GM15510 (cell line): Measurements from ENCODE around the gene EVI5.
A peak's percentile ranks its signal among the peaks of the same experiment; 100 is the strongest.

Source experiments
- POLR2A ChIP-seq: IDR thresholded peaks from 3 replicates; pipeline ENCODE4 v1.6.1; 2011; ENCODE audit warnings: borderline replicate concordance; ENCODE audit not compliant: insufficient read length; ENCODE audit errors: extremely low read depth

EVI5 gene

DNA sequence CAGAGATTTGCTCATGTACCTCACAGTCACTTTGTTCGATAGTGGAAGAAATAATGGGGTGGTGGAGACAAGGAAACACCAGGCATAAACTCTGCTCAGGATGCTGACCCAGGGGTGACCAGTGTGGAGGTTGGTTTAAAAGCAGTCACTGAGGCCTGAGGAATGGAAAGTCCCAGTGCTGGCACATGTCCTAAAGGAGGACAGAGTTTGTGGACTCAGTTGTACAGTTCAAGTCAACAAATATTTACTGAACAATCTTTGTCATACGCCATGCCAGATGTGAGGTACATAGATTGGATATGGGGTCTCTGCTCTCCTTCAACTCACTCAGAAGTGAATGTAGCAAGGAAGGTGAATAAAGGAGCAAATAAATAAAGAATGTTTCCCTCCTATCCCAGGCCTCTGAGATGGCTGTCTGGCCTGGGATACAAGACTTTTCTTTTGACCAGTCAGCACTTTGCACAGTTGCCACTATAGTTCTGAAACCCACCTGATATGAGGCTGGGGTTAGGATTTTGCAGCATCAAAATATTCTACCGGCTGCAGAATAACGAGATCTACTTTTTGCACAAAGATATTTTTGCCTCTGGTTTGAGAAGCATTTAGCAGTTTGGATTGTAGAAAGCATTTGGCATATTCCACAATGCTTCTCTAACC is 290.3 kb downstream of the EVI5 start:
- no peak for TF ChIP-seq POLR2A

DNA sequence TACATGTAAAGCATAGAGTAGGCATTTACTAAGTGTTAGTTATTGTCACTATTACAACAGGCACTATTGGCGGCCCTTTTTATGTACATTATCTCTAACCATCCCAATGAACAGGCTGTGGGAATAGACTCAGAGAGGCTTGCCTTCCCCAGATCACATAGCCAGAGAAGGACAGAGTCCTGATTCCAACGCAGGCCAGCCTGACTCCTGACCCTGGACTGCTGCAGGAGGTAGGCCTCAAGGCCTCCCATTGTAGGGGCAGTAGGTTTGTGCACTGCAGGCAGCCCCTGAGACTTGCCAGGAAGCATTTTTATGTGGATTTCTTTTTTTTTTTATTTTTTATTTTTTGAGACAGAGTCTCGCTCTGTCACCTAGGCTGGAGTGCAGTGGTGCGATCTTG is 291.8 kb downstream of the EVI5 start:
- no peak for TF ChIP-seq POLR2A

DNA sequence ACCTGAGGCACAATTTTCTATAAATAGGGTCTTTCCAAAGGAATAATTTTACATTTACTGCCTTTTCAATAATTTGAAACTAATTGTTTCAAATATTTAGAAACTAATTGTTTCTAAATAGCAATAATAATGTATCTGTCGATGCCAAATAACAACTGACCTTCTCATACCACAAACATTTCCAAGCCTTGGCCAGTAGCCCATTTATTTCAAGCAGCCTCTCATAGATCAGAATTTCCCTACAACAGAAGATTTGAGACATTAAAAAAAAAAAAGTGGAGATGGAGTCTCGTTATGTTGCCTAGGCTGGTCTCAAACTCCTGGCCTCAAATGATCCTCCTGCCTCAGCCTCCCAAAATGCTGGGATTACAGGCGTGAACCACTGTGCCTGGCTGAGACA is 296.1 kb downstream of the EVI5 start:
- no peak for TF ChIP-seq POLR2A

DNA sequence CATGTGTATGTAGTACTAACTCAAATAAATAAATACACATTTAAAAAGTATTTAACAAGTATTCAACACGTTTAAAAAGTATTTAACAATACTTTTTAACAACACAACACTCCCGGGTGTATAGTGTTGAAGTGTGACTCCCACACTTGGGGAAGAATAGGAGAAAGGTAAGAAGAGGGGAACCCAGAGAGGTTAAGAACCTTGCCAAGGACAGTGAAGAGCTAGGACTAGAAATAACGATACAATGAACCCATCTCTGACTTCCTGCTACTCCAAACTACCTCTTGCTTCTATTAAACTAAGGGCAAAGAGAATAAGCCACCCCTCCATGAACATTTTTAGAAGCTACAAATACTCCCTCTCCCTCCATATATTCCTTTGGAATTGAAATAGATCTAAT is 296.5 kb downstream of the EVI5 start:
- no peak for TF ChIP-seq POLR2A

DNA sequence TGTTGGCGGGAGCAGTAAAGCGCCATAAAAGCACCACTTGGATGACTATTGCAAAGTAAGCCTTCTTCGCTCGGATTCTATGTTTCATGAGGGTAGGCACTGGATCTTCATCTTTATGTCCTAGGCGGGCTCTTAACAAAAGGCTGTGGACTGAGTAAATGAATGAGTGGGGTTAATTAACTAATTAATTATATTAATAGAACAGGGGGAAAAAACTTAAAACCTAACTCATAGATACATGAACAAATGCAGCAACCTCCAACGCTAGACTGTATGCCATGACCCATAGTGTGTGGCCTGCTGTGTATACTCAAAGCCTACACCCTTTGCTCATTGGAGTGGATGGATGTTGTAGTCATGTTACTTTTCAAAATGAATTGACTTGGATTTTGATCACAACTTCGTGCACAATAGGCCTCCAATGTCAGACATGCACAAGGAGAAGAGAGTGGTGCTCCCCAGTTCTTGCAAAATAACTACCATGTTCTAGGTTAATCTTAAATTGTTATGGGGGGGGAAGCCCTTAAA is 297.8 kb downstream of the EVI5 start:
- no peak for TF ChIP-seq POLR2A

DNA sequence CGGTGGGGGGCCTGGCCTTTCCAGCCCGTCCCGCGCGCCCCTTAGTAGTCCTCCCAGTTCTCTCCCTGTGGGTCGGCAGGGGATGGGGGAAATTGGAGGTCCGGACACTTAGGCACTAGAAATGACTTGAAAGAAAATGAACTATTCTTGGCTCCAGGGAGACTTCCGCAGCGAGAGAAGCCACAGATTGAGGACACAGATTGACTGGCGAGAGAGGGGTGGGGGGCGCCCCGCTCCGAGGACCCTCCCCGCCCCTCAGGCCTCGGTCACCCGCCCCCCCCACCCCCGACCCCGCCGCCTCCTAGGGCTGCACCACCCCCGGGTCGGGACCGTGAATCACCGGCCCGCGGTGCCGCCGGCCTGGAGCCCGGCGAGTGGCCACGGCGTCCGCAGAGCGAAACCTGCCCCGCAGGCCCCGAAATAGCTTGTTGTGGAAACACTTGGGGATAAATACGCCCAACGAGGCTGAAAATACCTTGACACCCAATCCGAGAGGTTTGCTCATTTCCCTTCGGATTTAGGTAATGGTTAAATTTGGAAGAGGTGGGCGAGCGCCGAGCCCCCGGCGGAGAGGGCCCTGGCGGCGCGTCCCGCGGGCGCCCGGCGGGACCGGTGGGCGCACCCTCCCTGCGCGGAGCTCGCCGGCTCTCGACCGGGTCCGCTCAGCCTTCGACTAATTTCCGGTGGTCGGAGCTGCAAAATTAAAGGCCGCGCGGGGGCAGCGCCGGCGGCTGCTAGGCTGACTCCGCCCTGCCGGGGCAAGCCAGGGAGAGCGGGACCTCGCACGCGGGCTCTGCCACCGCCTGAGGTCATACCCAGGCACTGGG is 298.4 kb downstream of the EVI5 start, which contains the start of gene GFI1:
Gene GFI1, minus strand, starts transcription at position 675 of the 827 bp plus-strand sequence. CDS start 3,438 bp downstream, outside the sequence.
- TF ChIP-seq POLR2A, result peak; percentile 60

DNA sequence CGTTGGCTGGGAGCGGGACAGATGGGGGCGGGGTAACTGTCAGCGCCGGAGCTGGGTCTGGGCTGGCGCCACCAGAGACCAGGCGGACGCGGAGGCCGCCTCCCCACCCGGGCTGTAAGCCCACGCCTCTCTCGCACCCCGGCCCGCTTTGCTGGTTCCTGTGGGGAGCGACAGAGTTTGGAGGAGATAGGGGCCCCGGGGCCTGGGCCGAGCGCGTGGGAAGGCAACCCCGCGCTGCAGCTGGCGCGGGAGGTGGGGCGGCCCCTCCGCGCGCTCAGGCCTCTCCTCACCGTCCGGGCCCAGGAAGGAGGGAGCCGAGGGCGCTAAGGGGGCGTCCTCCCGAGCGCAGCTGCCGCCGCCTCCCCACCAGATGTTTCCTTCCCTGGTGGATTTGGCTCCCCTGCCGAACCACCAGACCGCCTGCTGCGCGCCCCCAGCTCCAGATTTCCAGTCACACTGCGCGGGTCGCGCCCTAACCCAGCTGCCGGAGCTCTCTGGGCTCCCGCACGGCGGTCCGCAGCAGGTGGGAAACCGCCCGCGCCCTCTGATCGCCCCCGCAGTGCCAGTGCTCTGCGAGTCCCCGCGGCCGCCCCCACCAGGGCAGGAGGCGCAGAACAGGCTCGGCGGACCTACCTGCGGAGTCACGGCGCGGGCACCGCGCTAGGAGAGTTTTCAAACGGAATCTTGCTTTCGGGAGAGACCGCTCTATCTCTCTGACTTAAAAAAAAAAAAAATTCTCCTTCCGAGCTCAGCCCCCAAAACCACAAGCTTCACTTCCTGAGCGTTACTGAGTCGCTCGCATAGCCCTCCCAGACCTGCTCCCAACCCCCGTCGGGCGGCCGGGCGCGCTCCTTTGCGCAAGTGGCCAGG is 299.3 kb downstream of the EVI5 start:
- TF ChIP-seq POLR2A, result peak; percentile 59

DNA sequence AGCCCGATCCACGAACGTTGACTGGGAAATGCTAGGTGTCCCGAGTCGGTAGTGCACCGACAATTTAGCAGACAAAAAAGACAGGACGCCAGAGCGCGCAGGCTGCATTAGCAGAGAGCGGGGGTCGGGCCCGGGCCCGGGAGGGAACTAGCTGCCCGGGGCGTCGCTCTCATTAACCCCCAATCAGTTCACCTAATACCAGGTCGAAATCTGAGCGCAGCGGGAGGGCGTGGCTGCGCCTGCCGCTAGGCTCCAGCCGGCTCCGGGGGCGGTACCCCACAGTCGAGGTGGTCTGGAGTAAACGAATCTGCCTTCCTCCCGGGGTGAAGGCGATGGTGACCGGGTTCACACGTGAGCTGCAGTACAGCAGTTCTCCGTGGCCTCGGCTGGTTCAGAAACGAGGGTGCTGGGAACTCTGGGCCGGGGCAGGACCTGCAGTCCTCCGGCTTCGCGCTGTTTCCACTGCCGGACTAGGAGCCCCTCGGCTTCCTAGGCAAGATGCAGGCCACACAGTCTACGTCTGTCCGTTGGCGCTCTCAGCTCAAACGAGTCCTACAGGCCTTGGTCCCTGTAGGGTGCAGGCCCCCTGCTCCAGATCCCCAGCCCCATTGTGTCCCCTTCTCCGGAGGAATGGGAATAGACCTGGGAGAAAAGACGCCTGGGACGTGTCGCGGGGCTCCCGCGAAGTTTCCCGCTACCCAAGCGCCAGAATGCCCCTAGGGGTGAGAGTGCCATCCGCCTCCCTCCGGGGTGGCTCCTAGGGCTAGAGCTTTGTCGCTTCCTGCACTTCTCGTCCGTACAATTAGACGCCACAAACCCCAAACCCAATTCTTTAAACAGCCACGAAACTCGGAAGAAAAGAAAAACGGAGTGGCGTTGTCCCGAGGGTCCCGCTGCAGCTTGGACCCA is 300.2 kb downstream of the EVI5 start:
- peak; percentile 57 for TF ChIP-seq POLR2A

DNA sequence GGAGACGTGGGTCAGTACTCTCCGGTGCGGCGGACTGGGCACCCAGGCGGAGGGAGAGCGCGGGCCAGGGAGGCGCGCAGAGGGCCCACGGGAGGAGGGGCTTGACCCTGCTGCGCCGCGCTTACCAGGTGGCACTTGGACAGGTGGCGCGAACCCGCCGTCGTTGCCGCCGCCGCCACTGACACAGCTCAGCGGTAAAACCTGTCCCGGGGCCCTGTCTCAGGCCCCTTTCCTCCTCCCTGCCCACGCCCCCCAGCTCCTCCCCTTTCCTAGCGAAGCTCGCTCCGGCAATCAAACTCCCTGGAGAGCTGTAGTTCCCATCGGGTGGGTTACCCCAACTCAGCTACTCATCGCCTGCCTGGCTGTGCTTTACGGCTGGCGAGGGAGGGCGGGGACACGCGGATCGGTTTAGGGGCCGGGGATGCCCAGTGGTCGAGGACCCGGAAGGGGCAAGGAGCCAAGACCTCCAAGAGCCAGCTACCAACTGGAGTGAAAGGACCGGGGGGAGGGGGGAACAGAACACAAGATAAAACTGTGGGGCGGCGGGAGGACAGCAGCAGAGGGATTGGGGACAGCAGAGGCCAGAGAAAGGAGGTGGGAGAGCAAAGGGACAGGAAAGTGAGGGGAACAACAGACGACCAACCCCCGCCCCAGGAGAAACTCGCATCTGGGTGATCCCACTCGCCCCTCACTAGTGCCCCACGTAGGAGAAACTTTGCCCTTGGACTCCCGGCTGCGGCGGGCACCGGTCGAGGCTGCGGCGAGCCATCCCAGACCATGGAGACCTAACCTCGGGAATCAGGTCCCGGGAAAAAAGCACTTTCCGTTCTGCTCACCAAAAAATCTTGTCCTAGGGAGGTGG is 301.1 kb downstream of the EVI5 start:
- peak; percentile 50 for TF ChIP-seq POLR2A

DNA sequence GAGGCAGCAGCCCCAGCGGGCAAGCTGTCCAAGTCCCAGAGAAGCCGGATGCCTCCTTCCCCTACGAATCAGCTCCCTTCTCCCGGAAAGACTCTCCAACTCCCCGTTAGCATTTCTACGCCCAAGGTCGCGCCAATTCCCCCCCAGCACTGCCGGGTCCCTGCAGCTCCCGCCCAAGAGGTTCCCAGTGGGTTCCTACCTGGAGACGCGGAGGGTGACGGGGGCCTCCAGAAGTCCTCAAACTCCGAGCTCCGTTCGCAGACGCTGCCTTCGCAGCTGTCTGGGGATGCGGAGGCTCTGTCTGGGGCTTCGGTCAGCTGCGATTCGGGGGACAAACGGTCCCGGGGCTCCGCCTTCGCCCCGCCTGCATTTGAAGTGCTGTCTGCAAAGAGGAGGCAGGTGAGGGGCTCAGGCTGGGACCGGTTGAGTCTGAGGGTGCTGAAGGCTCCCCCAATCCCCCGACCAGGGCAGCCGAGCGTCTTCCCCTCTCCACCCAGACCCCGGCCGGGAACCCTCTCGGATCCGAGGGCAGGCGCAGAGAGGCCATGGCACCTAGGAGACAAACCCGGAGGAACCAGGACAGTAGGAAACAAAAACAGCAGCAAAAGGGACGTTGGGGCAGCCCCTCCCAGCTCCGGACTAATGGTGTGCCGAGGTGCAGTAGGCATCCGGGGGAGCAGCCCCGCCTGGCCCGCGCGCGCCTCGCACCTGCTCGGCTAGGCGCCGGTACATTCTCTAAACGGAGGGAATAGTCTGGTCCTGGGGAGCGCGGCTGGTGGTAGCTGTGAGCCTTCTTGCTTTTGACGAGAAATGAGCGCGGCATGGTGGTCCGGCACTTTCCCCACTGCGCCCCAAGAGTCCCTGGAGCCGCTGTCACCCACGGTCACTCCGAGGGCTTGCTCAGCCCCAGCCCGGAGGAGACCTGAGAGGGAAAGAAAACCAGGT is 302.0 kb downstream of the EVI5 start:
- no peak for TF ChIP-seq POLR2A

DNA sequence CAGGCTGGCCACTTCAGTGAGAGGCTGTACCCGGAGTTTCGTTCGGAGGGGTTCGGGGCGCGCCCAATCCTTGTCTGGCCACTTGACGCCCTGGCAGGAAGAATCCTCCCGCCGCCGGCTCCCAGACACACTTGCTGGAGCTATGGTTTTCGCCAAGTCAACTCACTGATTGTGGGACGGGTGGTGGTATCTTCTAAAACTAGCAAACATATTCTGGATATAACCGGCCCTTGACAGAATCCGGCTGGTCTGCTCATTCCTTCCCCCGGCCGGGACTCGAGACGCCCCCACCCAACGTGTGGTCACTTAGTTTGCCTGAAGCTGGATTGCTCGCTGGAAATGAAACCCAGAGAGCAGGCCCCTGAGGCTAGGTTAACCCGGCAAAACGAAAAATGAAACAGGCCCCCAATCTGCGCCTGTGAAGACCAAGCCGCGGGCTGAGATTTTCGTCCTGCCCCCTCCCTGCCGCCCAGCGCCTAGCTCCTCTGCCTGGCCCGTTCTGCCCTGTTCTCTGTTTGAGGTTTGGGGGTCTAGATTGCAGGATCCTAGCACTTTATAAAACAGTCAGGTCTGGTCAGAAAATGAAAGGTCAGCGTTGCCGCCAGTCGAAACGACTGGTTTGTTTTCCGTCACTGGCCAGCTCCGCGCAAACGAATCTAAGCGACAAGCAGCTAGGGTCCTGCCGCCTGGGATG is 302.8 kb downstream of the EVI5 start:
- no peak for TF ChIP-seq POLR2A
